HG03196 (cell line): ENCODE measurements around the gene EPS8L2.

Experiments
- ATAC-seq: cut with Tn5 transposase; IDR thresholded peaks from one replicate; pipeline ENCODE4 v1.9.1; 2021; ENCODE audit not compliant: unreplicated experiment

Gene EPS8L2

GRCh38 chr11:703506-703905, 2.5 kb upstream of the EPS8L2 start:
- no peak for ATAC-seq

- no peak for ATAC-seq
Observed at GRCh38 chr11:704228-704674, 1.8 kb upstream of the EPS8L2 start.

GRCh38 chr11:704781-705645, 1.0 kb upstream of the EPS8L2 start:
- no peak for ATAC-seq

DNA sequence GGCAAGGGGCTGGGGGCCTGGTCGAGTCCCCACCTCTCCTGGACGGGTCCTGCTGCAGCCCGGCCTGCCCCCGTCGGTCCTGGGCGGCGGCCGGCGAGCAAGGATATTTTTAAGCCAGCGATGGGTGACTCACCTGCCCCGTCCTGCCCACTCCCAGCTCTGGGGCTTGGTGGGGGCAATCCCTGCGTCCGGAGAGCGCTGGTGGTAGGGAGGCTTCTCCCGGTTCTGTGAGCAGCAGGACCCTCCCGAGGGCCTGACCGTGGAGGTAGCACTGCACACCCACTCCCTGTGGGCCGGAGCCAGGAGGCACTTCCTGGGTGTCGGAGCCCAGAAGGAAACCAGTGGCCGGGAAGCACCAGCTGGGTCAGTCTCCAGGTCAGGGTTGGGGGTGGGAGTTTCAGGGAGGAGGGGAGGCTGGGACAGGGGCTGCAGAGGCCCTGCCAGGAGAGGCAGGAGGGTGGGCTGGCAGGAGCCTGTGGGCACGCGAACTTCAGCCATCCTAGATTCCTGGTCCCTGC, 467 bp downstream of the EPS8L2 start:
- no peak for ATAC-seq

GRCh38 chr11:706957-707816, 1.2 kb downstream of the EPS8L2 start:
- ATAC-seq, result no peak

- no peak for ATAC-seq
Observed at GRCh38 chr11:707817-708420, 1.9 kb downstream of the EPS8L2 start.

DNA sequence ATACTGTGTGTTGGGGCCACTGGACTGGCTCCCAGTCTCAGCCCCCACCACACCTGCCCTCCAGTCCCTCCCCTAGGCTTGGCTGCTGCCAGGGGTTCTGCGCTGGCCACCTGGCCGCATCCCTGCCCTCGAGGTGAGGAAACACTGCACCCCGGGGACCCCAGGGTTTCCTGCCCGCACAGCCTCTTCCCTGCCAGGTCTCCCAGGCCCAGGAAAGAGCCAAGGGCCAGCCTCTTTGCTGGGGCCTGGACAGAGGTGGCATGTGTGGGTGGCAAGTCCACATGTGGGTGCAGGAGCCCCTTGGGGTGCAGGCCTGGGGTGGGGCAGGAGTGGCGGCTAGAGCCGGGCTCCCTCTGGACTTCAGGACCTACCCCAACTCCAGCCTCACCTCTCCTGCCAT, 2.5 kb downstream of the EPS8L2 start:
- no peak for ATAC-seq

GRCh38 chr11:709109-709997, 3.3 kb downstream of the EPS8L2 start:
- no peak for ATAC-seq

GRCh38 chr11:714436-714835, 8.4 kb downstream of the EPS8L2 start:
- no peak for ATAC-seq

- ATAC-seq, result no peak
Observed at GRCh38 chr11:719214-720016, 13.4 kb downstream of the EPS8L2 start.

- no peak for ATAC-seq
Observed at GRCh38 chr11:720017-720641, 14.1 kb downstream of the EPS8L2 start.

DNA sequence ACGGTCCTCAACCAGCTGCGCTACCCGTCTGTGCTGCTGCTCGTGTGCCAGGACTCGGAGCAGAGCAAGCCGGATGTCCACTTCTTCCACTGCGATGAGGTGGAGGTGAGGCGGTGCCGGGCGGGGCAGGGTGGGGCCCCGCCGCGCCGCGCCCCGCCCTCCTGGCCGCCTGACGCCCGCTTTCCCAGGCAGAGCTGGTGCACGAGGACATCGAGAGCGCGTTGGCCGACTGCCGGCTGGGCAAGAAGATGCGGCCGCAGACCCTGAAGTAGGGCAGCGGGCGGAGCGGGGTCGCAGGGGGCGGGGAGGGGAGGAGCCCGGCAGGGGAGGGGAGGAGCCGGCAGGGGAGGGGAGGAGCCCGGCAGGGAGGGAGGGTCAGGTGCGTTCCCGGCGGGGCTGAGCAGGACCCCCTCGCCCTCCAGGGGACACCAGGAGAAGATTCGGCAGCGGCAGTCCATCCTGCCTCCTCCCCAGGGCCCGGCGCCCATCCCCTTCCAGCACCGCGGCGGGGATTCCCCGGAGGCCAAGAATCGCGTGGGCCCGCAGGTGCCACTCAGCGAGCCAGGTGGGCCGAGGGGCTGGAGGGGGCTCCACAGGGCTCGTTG, 14.7 kb downstream of the EPS8L2 start:
- no peak for ATAC-seq

DNA sequence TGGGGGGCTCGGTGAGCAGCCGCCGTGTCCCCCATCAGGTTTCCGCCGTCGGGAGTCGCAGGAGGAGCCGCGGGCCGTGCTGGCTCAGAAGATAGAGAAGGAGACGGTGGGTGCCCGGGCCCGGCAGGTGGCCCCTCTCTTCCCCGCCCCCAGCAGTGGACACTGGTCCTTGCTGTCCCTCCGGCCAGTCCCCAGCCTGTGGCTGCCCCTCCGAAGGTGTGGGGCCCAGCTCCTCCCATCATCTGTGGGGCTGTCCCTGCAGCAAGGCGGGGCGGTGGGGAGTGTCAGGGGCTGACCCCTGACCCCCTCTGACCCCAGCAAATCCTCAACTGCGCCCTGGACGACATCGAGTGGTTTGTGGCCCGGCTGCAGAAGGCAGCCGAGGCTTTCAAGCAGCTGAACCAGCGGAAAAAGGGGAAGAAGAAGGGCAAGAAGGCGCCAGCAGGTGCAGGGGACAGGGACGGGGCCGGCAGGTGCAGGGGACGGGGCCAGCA, 15.3 kb downstream of the EPS8L2 start:
- ATAC-seq, result no peak

GRCh38 chr11:721741-722345, 15.8 kb downstream of the EPS8L2 start:
- no peak for ATAC-seq

DNA sequence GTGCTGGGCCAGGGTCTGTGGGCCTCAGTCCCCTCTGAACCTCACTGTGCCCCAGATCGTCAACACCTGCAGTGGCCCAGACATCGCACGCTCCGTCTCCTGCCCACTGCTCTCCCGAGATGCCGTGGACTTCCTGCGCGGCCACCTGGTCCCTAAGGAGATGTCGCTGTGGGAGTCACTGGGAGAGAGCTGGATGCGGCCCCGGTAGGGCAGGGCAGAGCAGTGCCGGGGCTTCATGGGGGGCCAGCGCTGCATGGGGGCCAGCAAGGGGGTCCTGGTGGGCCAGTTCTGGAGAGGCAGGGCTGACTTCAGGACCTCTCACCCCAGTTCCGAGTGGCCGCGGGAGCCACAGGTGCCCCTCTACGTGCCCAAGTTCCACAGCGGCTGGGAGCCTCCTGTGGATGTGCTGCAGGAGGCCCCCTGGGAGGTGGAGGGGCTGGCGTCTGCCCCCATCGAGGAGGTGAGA, 16.3 kb downstream of the EPS8L2 start:
- no peak for ATAC-seq

DNA sequence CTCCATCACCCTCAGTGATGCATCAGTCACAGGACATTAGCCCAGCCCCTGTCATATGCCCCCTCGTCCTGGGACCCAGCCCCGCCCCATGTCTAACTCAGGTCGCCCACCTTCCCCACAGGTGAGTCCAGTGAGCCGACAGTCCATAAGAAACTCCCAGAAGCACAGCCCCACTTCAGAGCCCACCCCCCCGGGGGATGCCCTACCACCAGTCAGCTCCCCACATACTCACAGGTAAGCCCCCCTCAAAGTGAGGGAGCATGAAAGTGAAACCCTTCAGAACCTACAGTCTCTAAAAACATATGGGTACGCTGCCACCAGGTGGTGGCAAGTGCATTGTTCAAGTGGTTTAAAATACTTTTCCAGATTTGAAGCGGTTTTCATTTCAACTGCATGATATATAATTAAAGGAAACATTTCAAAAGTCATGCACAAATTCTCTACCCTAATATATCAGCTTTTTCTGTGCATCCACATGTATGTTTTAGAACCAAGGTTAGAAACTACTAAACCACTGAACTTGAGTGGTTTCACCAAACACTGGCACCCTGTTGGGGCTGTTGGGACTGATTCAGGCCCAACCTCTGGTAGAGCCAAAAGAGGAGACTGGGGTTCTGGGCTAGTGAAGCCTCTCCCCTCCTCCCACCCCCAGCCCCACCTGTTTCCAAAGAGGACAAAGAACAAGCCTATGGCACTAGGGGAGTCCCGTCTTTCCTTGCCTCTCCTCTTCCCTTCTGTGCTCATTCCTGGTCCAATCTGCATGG, 17.3 kb downstream of the EPS8L2 start:
- ATAC-seq, result no peak
